Measurements from ENCODE around the gene MAP3K19.
A peak's percentile ranks its signal among the peaks of the same experiment; 100 is the strongest.
"Not testable (repeated sequence)": the region's sequence is repeated elsewhere in the genome, so short reads cannot be mapped to it uniquely, and the experiment has no call there.

The MAP3K19 gene

GRCh38 chr2:135047300-135047699 lies at the start of gene MAP3K19:
MAP3K19 (minus strand) TSS chr2:135047447; CDS start chr2:135024647, 22,800 bp downstream.
- DNase-seq (ENCODE audit: low spot score) = no peak

GRCh38 chr2:135096665-135097446 lies 49.6 kb upstream of the MAP3K19 start:
- no peak for DNase-seq (ENCODE audit: low spot score)

- DNase-seq (ENCODE audit: low spot score) = no peak
These were observed 48.3 kb upstream of the MAP3K19 start for GRCh38 chr2:135095591-135095990.

- no peak for DNase-seq (ENCODE audit: low spot score)
These were observed 47.3 kb upstream of the MAP3K19 start for GRCh38 chr2:135094508-135094907.

- DNase-seq (ENCODE audit: low spot score) = no peak
These were observed 46.6 kb upstream of the MAP3K19 start for GRCh38 chr2:135093670-135094330.

GRCh38 chr2:135093193-135093592 lies 45.9 kb upstream of the MAP3K19 start:
- DNase-seq (ENCODE audit: low spot score) = no peak

GRCh38 chr2:135091681-135092080 lies 44.4 kb upstream of the MAP3K19 start:
- no peak for DNase-seq (ENCODE audit: low spot score)

GRCh38 chr2:135089597-135089996 lies 42.4 kb upstream of the MAP3K19 start:
- not testable (repeated sequence) for DNase-seq (ENCODE audit: low spot score)

- DNase-seq (ENCODE audit: low spot score) = no peak
These were observed 39.0 kb upstream of the MAP3K19 start for GRCh38 chr2:135086222-135086621.

- no peak for DNase-seq (ENCODE audit: low spot score)
These were observed 31.2 kb upstream of the MAP3K19 start for GRCh38 chr2:135078417-135078816.

- no peak for DNase-seq (ENCODE audit: low spot score)
These were observed 29.3 kb upstream of the MAP3K19 start for GRCh38 chr2:135076556-135076955.

GRCh38 chr2:135074216-135074615 lies 27.0 kb upstream of the MAP3K19 start:
- no peak for DNase-seq (ENCODE audit: low spot score)

GRCh38 chr2:135072125-135072997 lies 25.1 kb upstream of the MAP3K19 start:
- no peak for DNase-seq (ENCODE audit: low spot score)

- DNase-seq (ENCODE audit: low spot score) = no peak
These were observed 19.5 kb upstream of the MAP3K19 start for GRCh38 chr2:135066710-135067109.

- no peak for DNase-seq (ENCODE audit: low spot score)
These were observed 16.9 kb upstream of the MAP3K19 start for GRCh38 chr2:135064149-135064548.

GRCh38 chr2:135063210-135063609 lies 16.0 kb upstream of the MAP3K19 start:
- no peak for DNase-seq (ENCODE audit: low spot score)

GRCh38 chr2:135059577-135059976 lies 12.3 kb upstream of the MAP3K19 start:
- DNase-seq (ENCODE audit: low spot score) = no peak

GRCh38 chr2:135056790-135057189 lies 9.5 kb upstream of the MAP3K19 start:
- no peak for DNase-seq (ENCODE audit: low spot score)

GRCh38 chr2:135055182-135055786 lies 8.0 kb upstream of the MAP3K19 start:
- no peak for DNase-seq (ENCODE audit: low spot score)

GRCh38 chr2:135052997-135053474 lies 5.8 kb upstream of the MAP3K19 start:
- no peak for DNase-seq (ENCODE audit: low spot score)

- peak; percentile 93 for DNase-seq (ENCODE audit: low spot score)
These were observed 5.0 kb upstream of the MAP3K19 start, which contains the start of gene RAB3GAP1 for GRCh38 chr2:135052042-135052876. RAB3GAP1 (plus strand) TSS chr2:135052292; CDS start chr2:135052308, 16 bp downstream.

All from iPS-NIHi11 (cell line).